GM19023 (cell line): ENCODE data around the gene FGF16.
"Not testable (repeated sequence)": the region's sequence is repeated elsewhere in the genome, so short reads cannot be mapped to it uniquely, and the experiment has no call there.

Source experiments
- ATAC-seq: cut with Tn5 transposase; IDR thresholded peaks from one replicate; pipeline ENCODE4 v1.9.1; 2021; ENCODE audit warnings: mild to moderate bottlenecking, moderate library complexity; ENCODE audit not compliant: unreplicated experiment

Gene FGF16

GRCh38 chrX:77446908-77447652, at the start of gene FGF16:
FGF16 (plus strand) TSS chrX:77447389; CDS start chrX:77447675, 286 bp downstream.
- ATAC-seq: no peak

GRCh38 chrX:77398330-77398954, 48.7 kb upstream of the FGF16 start:
- ATAC-seq: no peak

- ATAC-seq: no peak
These were observed 42.8 kb upstream of the FGF16 start for GRCh38 chrX:77404419-77404818.

- ATAC-seq: not testable (repeated sequence)
These were observed 39.4 kb upstream of the FGF16 start for GRCh38 chrX:77407821-77408220.

- no peak for ATAC-seq
These were observed 34.6 kb upstream of the FGF16 start for GRCh38 chrX:77412631-77413030.

GRCh38 chrX:77415161-77415560, 32.0 kb upstream of the FGF16 start:
- no peak for ATAC-seq

GRCh38 chrX:77415882-77416281, 31.3 kb upstream of the FGF16 start:
- no peak for ATAC-seq

GRCh38 chrX:77422891-77423648, 24.1 kb upstream of the FGF16 start:
- no peak for ATAC-seq

GRCh38 chrX:77426811-77427210, 20.4 kb upstream of the FGF16 start:
- ATAC-seq: no peak

GRCh38 chrX:77427611-77428010, 19.6 kb upstream of the FGF16 start:
- ATAC-seq: no peak

GRCh38 chrX:77428551-77428950, 18.6 kb upstream of the FGF16 start:
- no peak for ATAC-seq

- no peak for ATAC-seq
These were observed 16.0 kb upstream of the FGF16 start for GRCh38 chrX:77431227-77431626.

- no peak for ATAC-seq
These were observed 14.2 kb upstream of the FGF16 start for GRCh38 chrX:77433001-77433400.

- ATAC-seq: no peak
These were observed 12.2 kb upstream of the FGF16 start for GRCh38 chrX:77434962-77435361.

GRCh38 chrX:77436271-77436670, 10.9 kb upstream of the FGF16 start:
- no peak for ATAC-seq

GRCh38 chrX:77436682-77437081, 10.5 kb upstream of the FGF16 start:
- ATAC-seq: no peak

- ATAC-seq: no peak
These were observed 6.9 kb upstream of the FGF16 start for GRCh38 chrX:77440330-77440729.

GRCh38 chrX:77441033-77441432, 6.2 kb upstream of the FGF16 start:
- ATAC-seq: no peak

- no peak for ATAC-seq
These were observed 5.7 kb upstream of the FGF16 start for GRCh38 chrX:77441479-77441878.

GRCh38 chrX:77442728-77443127, 4.5 kb upstream of the FGF16 start:
- no peak for ATAC-seq

GRCh38 chrX:77444075-77444474, 3.1 kb upstream of the FGF16 start:
- ATAC-seq: no peak

GRCh38 chrX:77444545-77444944, 2.6 kb upstream of the FGF16 start:
- ATAC-seq: no peak
